HepG2 (cell line): ENCODE results near the gene CCDC196. TPM values are rescaled to one million over a fixed set of nuclear protein-coding genes. Genes with fewer than 3 reads are reported as not detected.

Experiments used
- ATAC-seq: fragments of 200-7000 bp; cut with Tn5 transposase; 3 replicates; pipeline ENCODE4 v1.9.1; 2020; ENCODE audit warnings: mild to moderate bottlenecking, moderate library complexity
- BruUV-seq: library from RNA; stranded (reverse); fragments of 400-500 nt; replicated peaks from 2 replicates; lab custom pipeline; 2021; lab: Mats Ljungman, UMichigan
- CTCF ChIA-PET: fragments of 300-600 bp; formaldehyde crosslinking; extraction: SDS; loops from one replicate; lab custom pipeline; 2021; ENCODE audit warnings: low total read pairs, inconsistent platforms, low intra/inter-chr PET ratio; lab: Yijun Ruan, JAX
- POLR2A ChIA-PET: fragments of 350-600 bp; sonication (Branson Sonifier 250); formaldehyde crosslinking; loops from one replicate; lab custom pipeline; 2020; ENCODE audit warnings: antibody characterized with exemption, inconsistent platforms; lab: Yijun Ruan, JAX
- DNase-seq: peaks from one replicate; pipeline ENCODE4 v3.0.0-alpha.2; 2015; ENCODE audit warnings: low spot score
- FAIRE-seq: peaks from 3 replicates; lab custom pipeline; 2011; peaks lifted over from hg19 to GRCh38; lab: Jason Lieb, UNC
- H2AFZ ChIP-seq: one replicate; pipeline ENCODE4 v1.6.1; 2011; ENCODE audit warnings: low read length, inconsistent platforms
- H3K27ac ChIP-seq: fragments of 300-600 bp; 3 replicates; pipeline ENCODE4 v1.8.0; 2011; ENCODE audit warnings: mixed run types, mild to moderate bottlenecking, mixed read lengths, low read length, inconsistent platforms; ENCODE audit not compliant: insufficient read depth; ENCODE audit errors: extremely low read length
- H3K27me3 ChIP-seq, 2 experiments: fragments of 200-600 bp in 1 of 2; 2 replicates in 1 of 2; 3 replicates in 1 of 2; pipeline versions ENCODE4 v1.6.0 to v1.8.0; 2011; ENCODE audit warnings: low read length in 2 of 2, mild to moderate bottlenecking in 2 of 2, moderate library complexity in 2 of 2, inconsistent platforms in 1 of 2; ENCODE audit not compliant: insufficient read depth in 2 of 2, control insufficient read depth in 1 of 2
- H3K36me3 ChIP-seq, 2 experiments: fragments of 200-600 bp in 1 of 2; replicated peaks in 1 of 2; 2 replicates in 1 of 2; 3 replicates in 1 of 2; pipeline versions ENCODE4 v1.5.1 to v1.8.0; 2011; ENCODE audit warnings: low read length in 2 of 2, inconsistent platforms in 1 of 2; ENCODE audit not compliant: insufficient read depth in 2 of 2, control insufficient read depth in 1 of 2
- H3K4me1 ChIP-seq: 2 replicates; pipeline ENCODE4 v1.5.1; 2012; ENCODE audit warnings: low read length, inconsistent platforms; ENCODE audit not compliant: insufficient read depth
- H3K4me2 ChIP-seq: 2 replicates; pipeline ENCODE4 v1.6.0; 2011; ENCODE audit warnings: low read depth, low read length, inconsistent platforms
- H3K4me3 ChIP-seq, 3 experiments: fragments of 200-600 bp in 1 of 3; sonication (generic), shearing (Covaris generic) in 1 of 3; replicated peaks in 1 of 3; 2 replicates each; pipeline ENCODE4 v1.5.1; 2011 to 2016; ENCODE audit warnings: low read length in 3 of 3, inconsistent platforms in 2 of 3, low read depth in 2 of 3, mild to moderate bottlenecking in 2 of 3, control low read depth in 1 of 3, mixed read lengths in 1 of 3; ENCODE audit not compliant: insufficient read depth in 1 of 3
- H3K79me2 ChIP-seq: one replicate; pipeline ENCODE4 v1.6.1; 2011; ENCODE audit warnings: low read length, inconsistent platforms; ENCODE audit not compliant: insufficient read depth
- H3K9ac ChIP-seq: 2 replicates; pipeline ENCODE4 v1.6.0; 2011; ENCODE audit warnings: mild to moderate bottlenecking, low read depth, low read length, inconsistent platforms; ENCODE audit not compliant: insufficient read depth
- H3K9me3 ChIP-seq: 2 replicates; pipeline ENCODE4 v1.5.1; 2012; ENCODE audit warnings: mild to moderate bottlenecking, low read length
- H4K20me1 ChIP-seq: 2 replicates; pipeline ENCODE4 v1.6.0; 2011; ENCODE audit warnings: inconsistent platforms, mild to moderate bottlenecking, low read length, moderate library complexity; ENCODE audit not compliant: insufficient read depth
- ARNT ChIP-seq: fragments of 450-650 bp; IDR thresholded peaks from 2 replicates; pipeline ENCODE4 v1.6.1; 2017
- ATM ChIP-seq: fragments of 450-650 bp; IDR thresholded peaks from 2 replicates; pipeline ENCODE4 v1.7.1; 2017; ENCODE audit warnings: mild to moderate bottlenecking, borderline replicate concordance
- HDAC6 ChIP-seq: fragments of 200-600 bp; sonication (generic); IDR thresholded peaks from 2 replicates; pipeline ENCODE4 v1.7.0; 2017; ENCODE audit warnings: mild to moderate bottlenecking, antibody characterized with exemption, low read length, low read depth
- HNF4G ChIP-seq, 2 experiments: sonication (generic) in 1 of 2; formaldehyde crosslinking in 1 of 2; IDR thresholded peaks; 2 replicates each; pipeline versions ENCODE4 v1.4.0 to v1.6.1; 2011 to 2020; ENCODE audit warnings: borderline replicate concordance in 2 of 2, low read depth in 2 of 2, mild to moderate bottlenecking in 2 of 2, low read length in 1 of 2, missing genetic modification reagents in 1 of 2, moderate library complexity in 1 of 2
- ISX ChIP-seq: sonication (generic); formaldehyde crosslinking; conservative IDR thresholded peaks from 2 replicates; pipeline ENCODE4 v1.5.0; 2020; ENCODE audit warnings: missing genetic modification reagents
- NFE2L2 ChIP-seq: fragments of 150-350 bp; IDR thresholded peaks from 2 replicates; pipeline ENCODE4 v1.6.1; 2014; ENCODE audit warnings: low read length
- NKX3-1 ChIP-seq: sonication (generic); formaldehyde crosslinking; IDR thresholded peaks from 2 replicates; pipeline ENCODE4 v1.5.0; 2020; ENCODE audit warnings: missing genetic modification reagents
- ONECUT2 ChIP-seq: sonication (generic); formaldehyde crosslinking; IDR thresholded peaks from 2 replicates; pipeline ENCODE4 v1.4.0; 2020; ENCODE audit warnings: missing genetic modification reagents
- REPIN1 ChIP-seq: sonication (generic); formaldehyde crosslinking; IDR thresholded peaks from 2 replicates; pipeline ENCODE4 v1.8.0; 2022; ENCODE audit warnings: missing genetic modification reagents, low read depth, mild to moderate bottlenecking, borderline replicate concordance
- SP2 ChIP-seq: sonication (generic); formaldehyde crosslinking; IDR thresholded peaks from 2 replicates; pipeline ENCODE4 v1.5.1; 2020; ENCODE audit warnings: mild to moderate bottlenecking, missing genetic modification reagents
- TCF12 ChIP-seq, 2 experiments: fragments of 450-650 bp in 1 of 2; sonication (generic) in 1 of 2; formaldehyde crosslinking in 1 of 2; IDR thresholded peaks; 2 replicates each; pipeline versions ENCODE4 v1.6.1 to v1.8.0; 2017 to 2022; ENCODE audit warnings: antibody characterized with exemption in 1 of 2, mild to moderate bottlenecking in 1 of 2, missing genetic modification reagents in 1 of 2, moderate library complexity in 1 of 2
- ZKSCAN1 ChIP-seq: fragments of 150-350 bp; IDR thresholded peaks from 2 replicates; pipeline ENCODE4 v1.6.1; 2014; ENCODE audit warnings: low read length
- ZNF235 ChIP-seq: sonication (generic); formaldehyde crosslinking; IDR thresholded peaks from 2 replicates; pipeline ENCODE4 v1.8.1; 2023; ENCODE audit warnings: mild to moderate bottlenecking, missing genetic modification reagents, borderline replicate concordance
- ZNF605 ChIP-seq: sonication (generic); formaldehyde crosslinking; IDR thresholded peaks from 2 replicates; pipeline ENCODE4 v1.8.0; 2022; ENCODE audit warnings: mild to moderate bottlenecking, missing genetic modification reagents
- ZNF672 ChIP-seq: sonication (generic); formaldehyde crosslinking; IDR thresholded peaks from 2 replicates; pipeline ENCODE4 v1.8.1; 2022; ENCODE audit warnings: missing genetic modification reagents
- ZNF761 ChIP-seq: sonication (generic); formaldehyde crosslinking; conservative IDR thresholded peaks from 2 replicates; pipeline ENCODE4 v1.4.0; 2020; ENCODE audit warnings: mild to moderate bottlenecking, missing genetic modification reagents
- ZNF841 ChIP-seq: sonication (generic); formaldehyde crosslinking; IDR thresholded peaks from 2 replicates; pipeline ENCODE4 v1.8.1; 2023; ENCODE audit warnings: missing genetic modification reagents, borderline replicate concordance
- WGBS: methylation state at CpG from one replicate; pipeline ENCODE4 v1.1.6; 2017; ENCODE audit warnings: low lambda C conversion rate; 5-methylcytosine and 5-hydroxymethylcytosine counted together
- in situ Hi-C: cut with HindIII; loops from 2 replicates; pipeline ENCODE4 v1.10.0; 2017; ENCODE audit warnings: low pct_unique_long_range_greater_than_20kb; ENCODE audit not compliant: extremely low pct_ligation_motif_present
- intact Hi-C: fragments of 100-400 bp; cut with micrococcal nuclease; formaldehyde crosslinking; loops from one replicate; pipeline ENCODE4 v1.10.0; 2022; ENCODE audit not compliant: unreplicated experiment
- polyA plus RNA-seq, 8 experiments: library from polyadenylated mRNA; depleted of rRNA in 3 of 8; stranded (reverse) in 7 of 8; unstranded in 1 of 8; fragments of >200 nt; fragmentation: Illumina TruSeq in 4 of 8; extraction: Trizol in 4 of 8; gene quantifications; 2 replicates each; pipeline versions ENCODE4 v1.2.1 to v1.2.3, GENCODE V29; 2011 to 2016; ENCODE audit warnings: low read depth in 4 of 8, missing spikeins in 1 of 8, mixed read lengths in 1 of 8; ENCODE audit not compliant: insufficient read depth in 1 of 8
- total RNA-seq, 5 experiments: library from RNA; depleted of rRNA; stranded (reverse); fragments of >200 nt; fragmentation: Illumina TruSeq; extraction: Trizol; gene quantifications; 2 replicates each; pipeline ENCODE4 v1.2.3, GENCODE V29; 2016; ENCODE audit warnings: low read depth in 1 of 5
- TF ChIP-seq, protein P1 (sequence below): sonication (generic); formaldehyde crosslinking; IDR thresholded peaks from 2 replicates; pipeline ENCODE4 v1.4.0; 2020; ENCODE audit warnings: missing genetic modification reagents
- TF ChIP-seq, protein P2 (sequence below): sonication (generic); formaldehyde crosslinking; IDR thresholded peaks from 2 replicates; pipeline ENCODE4 v1.4.0; 2020; ENCODE audit warnings: missing genetic modification reagents

Gene CCDC196
- total and polyA plus RNA-seq, 2 of the 13 experiments (the other 11 are each of a cell fraction or from before 2014, with no cell fraction given) = not detected

DNA sequence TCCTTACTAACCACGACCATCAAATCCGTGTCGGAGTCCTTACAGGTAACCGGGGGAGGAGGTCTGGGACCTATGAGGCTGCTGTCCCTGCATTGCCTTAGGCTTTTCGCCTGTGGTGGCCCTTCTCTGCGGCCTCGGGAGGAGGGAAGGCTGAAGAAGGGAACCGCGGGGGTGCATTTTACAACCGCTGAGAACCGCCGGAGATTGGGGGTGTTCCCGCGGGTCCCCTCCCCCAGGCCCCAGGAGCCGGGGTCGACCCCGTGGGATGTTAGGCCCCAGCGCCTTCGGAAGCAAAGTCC lies 22.3 kb downstream of the CCDC196 start:
- DNase-seq (no peak), FAIRE-seq (no peak), ATAC-seq (no peak)
- ChIA-PET POLR2A (interaction anchor here (1.0 to 2.1 kb wide), 6 partner anchors 11 to 1406 kb away, joined by 3 to 18 read pairs (median 4); partner anchors contain the start of gene MAX), CTCF (interaction anchor here (1.5 kb wide), 1 partner anchor 13 kb away, joined by 5 read pairs; no protein-coding TSS in a partner anchor)
- Histone ChIP-seq H2AFZ (no peak overlapping the region), H3K4me1 (peaks cover 35% of the 10 kb centered on the region), H3K79me2 (peaks cover 51% of the 10 kb centered on the region), H3K27ac (peak overlapping the region; percentile 94), H3K9ac (peak overlapping the region; percentile 79), H4K20me1 (peaks cover 21% of the 10 kb centered on the region; the same call in 1 of the 2 replicates), H3K9me3 (no peaks in the 10 kb centered on the region), H3K36me3 (no peaks in the 10 kb centered on the region), H3K4me3 (peak overlapping the region; percentile 95 to 100 (median 99)), H3K4me2 (peak overlapping the region; percentile 89), H3K27me3 (no peaks in the 10 kb centered on the region; a peak in 1 of 5 replicates)
- no CpG with 5 or more reads among the region's 19 CpGs for WGBS
- intact Hi-C loops (no loop called here), in situ Hi-C loops (no loop called here)
- no TSS peak for BruUV-seq
- TF ChIP-seq ZNF841 = no peak
- no peak for TF ChIP-seq ARNT
- no peak for TF ChIP-seq NKX3-1 (CRISPR knock-in tag)
- 0 out of 2 replicates have a peak, but pooled peaks have one; percentile 2 for TF ChIP-seq REPIN1 (CRISPR knock-in tag)
- TF ChIP-seq ZNF672 = 0 out of 2 replicates have a peak, but pooled peaks have one; percentile 54
- no peak for TF ChIP-seq HDAC6
- no peak for TF ChIP-seq SP2
- no peak for TF ChIP-seq ZNF761 (CRISPR knock-in tag)
- no peak for TF ChIP-seq TCF12 (IDR thresholded peaks at IDR 0.05)
- TF ChIP-seq TCF12 (CRISPR knock-in tag; IDR thresholded peaks at IDR 0.05) = 0 out of 2 replicates have a peak, but pooled peaks have one; percentile 46
- no peak for TF ChIP-seq ISX (CRISPR knock-in tag)
- TF ChIP-seq, protein P1, sequence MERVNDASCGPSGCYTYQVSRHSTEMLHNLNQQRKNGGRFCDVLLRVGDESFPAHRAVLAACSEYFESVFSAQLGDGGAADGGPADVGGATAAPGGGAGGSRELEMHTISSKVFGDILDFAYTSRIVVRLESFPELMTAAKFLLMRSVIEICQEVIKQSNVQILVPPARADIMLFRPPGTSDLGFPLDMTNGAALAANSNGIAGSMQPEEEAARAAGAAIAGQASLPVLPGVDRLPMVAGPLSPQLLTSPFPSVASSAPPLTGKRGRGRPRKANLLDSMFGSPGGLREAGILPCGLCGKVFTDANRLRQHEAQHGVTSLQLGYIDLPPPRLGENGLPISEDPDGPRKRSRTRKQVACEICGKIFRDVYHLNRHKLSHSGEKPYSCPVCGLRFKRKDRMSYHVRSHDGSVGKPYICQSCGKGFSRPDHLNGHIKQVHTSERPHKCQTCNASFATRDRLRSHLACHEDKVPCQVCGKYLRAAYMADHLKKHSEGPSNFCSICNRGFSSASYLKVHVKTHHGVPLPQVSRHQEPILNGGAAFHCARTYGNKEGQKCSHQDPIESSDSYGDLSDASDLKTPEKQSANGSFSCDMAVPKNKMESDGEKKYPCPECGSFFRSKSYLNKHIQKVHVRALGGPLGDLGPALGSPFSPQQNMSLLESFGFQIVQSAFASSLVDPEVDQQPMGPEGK = no peak
- TF ChIP-seq ZKSCAN1 = no peak
- TF ChIP-seq, protein P2, sequence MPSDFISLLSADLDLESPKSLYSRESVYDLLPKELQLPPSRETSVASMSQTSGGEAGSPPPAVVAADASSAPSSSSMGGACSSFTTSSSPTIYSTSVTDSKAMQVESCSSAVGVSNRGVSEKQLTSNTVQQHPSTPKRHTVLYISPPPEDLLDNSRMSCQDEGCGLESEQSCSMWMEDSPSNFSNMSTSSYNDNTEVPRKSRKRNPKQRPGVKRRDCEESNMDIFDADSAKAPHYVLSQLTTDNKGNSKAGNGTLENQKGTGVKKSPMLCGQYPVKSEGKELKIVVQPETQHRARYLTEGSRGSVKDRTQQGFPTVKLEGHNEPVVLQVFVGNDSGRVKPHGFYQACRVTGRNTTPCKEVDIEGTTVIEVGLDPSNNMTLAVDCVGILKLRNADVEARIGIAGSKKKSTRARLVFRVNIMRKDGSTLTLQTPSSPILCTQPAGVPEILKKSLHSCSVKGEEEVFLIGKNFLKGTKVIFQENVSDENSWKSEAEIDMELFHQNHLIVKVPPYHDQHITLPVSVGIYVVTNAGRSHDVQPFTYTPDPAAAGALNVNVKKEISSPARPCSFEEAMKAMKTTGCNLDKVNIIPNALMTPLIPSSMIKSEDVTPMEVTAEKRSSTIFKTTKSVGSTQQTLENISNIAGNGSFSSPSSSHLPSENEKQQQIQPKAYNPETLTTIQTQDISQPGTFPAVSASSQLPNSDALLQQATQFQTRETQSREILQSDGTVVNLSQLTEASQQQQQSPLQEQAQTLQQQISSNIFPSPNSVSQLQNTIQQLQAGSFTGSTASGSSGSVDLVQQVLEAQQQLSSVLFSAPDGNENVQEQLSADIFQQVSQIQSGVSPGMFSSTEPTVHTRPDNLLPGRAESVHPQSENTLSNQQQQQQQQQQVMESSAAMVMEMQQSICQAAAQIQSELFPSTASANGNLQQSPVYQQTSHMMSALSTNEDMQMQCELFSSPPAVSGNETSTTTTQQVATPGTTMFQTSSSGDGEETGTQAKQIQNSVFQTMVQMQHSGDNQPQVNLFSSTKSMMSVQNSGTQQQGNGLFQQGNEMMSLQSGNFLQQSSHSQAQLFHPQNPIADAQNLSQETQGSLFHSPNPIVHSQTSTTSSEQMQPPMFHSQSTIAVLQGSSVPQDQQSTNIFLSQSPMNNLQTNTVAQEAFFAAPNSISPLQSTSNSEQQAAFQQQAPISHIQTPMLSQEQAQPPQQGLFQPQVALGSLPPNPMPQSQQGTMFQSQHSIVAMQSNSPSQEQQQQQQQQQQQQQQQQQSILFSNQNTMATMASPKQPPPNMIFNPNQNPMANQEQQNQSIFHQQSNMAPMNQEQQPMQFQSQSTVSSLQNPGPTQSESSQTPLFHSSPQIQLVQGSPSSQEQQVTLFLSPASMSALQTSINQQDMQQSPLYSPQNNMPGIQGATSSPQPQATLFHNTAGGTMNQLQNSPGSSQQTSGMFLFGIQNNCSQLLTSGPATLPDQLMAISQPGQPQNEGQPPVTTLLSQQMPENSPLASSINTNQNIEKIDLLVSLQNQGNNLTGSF = no peak
- TF ChIP-seq ATM = no peak
- TF ChIP-seq ZNF605 (CRISPR knock-in tag) = 0 out of 2 replicates have a peak, but pooled peaks have one; percentile 28
- 0 out of 2 replicates have a peak, but pooled peaks have one; percentile 48 for TF ChIP-seq ZNF235 (CRISPR knock-in tag)
- TF ChIP-seq HNF4G (IDR thresholded peaks at IDR 0.05; ENCODE audit: borderline replicate concordance, low read depth, low read length) = no peak
- TF ChIP-seq HNF4G (CRISPR knock-in tag; IDR thresholded peaks at IDR 0.05; ENCODE audit: borderline replicate concordance, low read depth) = no peak
- no peak for TF ChIP-seq NFE2L2
- no peak for TF ChIP-seq ONECUT2 (CRISPR knock-in tag)
